K562 (cell line): ENCODE measurements around the gene TPX2. TPM values are rescaled to one million over a fixed set of nuclear protein-coding genes. Genes with fewer than 3 reads are reported as not detected.
A peak's percentile ranks its signal among the peaks of the same experiment; 100 is the strongest.

Experiments used
- ATF7 ChIP-seq: fragments of 450-650 bp; IDR thresholded peaks from 2 replicates; pipeline ENCODE4 v1.7.1; 2014; ENCODE audit warnings: mild to moderate bottlenecking, moderate library complexity
- CREBBP ChIP-seq: IDR thresholded peaks from one replicate; pipeline ENCODE4 v1.6.1; 2012; ENCODE audit warnings: low read depth, mild to moderate bottlenecking, control low read depth, inconsistent platforms, low read length
- HCFC1 ChIP-seq: IDR thresholded peaks from 2 replicates; pipeline ENCODE4 v1.6.1; 2012; ENCODE audit warnings: low read depth, low read length, improper control_type of control experiment
- HNRNPUL1 ChIP-seq: fragments of 200-400 bp; formaldehyde crosslinking; IDR thresholded peaks from 2 replicates; pipeline ENCODE4 v1.6.1; 2017; ENCODE audit warnings: low read length
- LARP7 ChIP-seq: fragments of 450-650 bp; IDR thresholded peaks from 2 replicates; pipeline ENCODE4 v1.6.1; 2016
- MEF2D ChIP-seq: conservative IDR thresholded peaks from 2 replicates; pipeline ENCODE4 v1.6.1; 2016; ENCODE audit warnings: low read depth, missing genetic modification characterization, missing compliant biosample characterization
- POLR2G ChIP-seq: fragments of 200-400 bp; formaldehyde crosslinking; IDR thresholded peaks from 2 replicates; pipeline ENCODE4 v1.6.1; 2017; ENCODE audit warnings: low read depth, mild to moderate bottlenecking, antibody characterized with exemption, low read length, moderate library complexity
- U2AF1 ChIP-seq: fragments of 200-400 bp; formaldehyde crosslinking; optimal IDR thresholded peaks from 2 replicates; pipeline ENCODE3; 2017; ENCODE audit warnings: mild to moderate bottlenecking, low read depth, low read length, moderate library complexity
- ZNF174 ChIP-seq: fragments of 250-450 bp; sonication (Bioruptor Pico); IDR thresholded peaks from 2 replicates; pipeline ENCODE4 v1.4.0; 2020; ENCODE audit warnings: mild to moderate bottlenecking
- polyA plus RNA-seq, 8 experiments: library from polyadenylated mRNA; depleted of rRNA in 4 of 8; stranded (reverse) in 5 of 8; unstranded in 3 of 8; fragments of >200 nt; fragmentation: Nextera tagmentation in 2 of 8; fragmentation: Illumina TruSeq in 1 of 8; extraction: Ambion mirVana in 2 of 8; extraction: Trizol in 1 of 8; gene quantifications; 2 replicates each; pipeline versions ENCODE4 v1.2.1 to v1.2.3, GENCODE V29; 2011 to 2014; ENCODE audit warnings: inconsistent platforms in 1 of 8, missing spikeins in 1 of 8
- total RNA-seq, 7 experiments: library from RNA; depleted of rRNA in 6 of 7; stranded (reverse); fragments of >200 nt in 6 of 7; fragmentation: Illumina TruSeq in 2 of 7; extraction: Trizol in 2 of 7; gene quantifications; 2 replicates each; pipeline versions ENCODE4 v1.2.1 to v1.2.3, GENCODE V29; 2011 to 2021; ENCODE audit warnings: low replicate concordance in 1 of 7
- TF ChIP-seq, protein P1 (sequence below), 2 experiments: fragments of 450-650 bp; IDR thresholded peaks; 2 replicates each; pipeline ENCODE4 v1.6.1; 2016; ENCODE audit warnings: mild to moderate bottlenecking in 2 of 2, borderline replicate concordance in 1 of 2, low read depth in 1 of 2, moderate library complexity in 1 of 2
- TF ChIP-seq, protein P2 (sequence below), 2 experiments: fragments of 450-650 bp; IDR thresholded peaks; 2 replicates each; pipeline ENCODE4 v1.6.1; 2018; ENCODE audit warnings: mild to moderate bottlenecking in 2 of 2, low read depth in 1 of 2; ENCODE audit not compliant: partially characterized antibody in 2 of 2

Gene TPX2
- total and polyA plus RNA-seq, 9 of the 15 experiments (the other 6 are each of a cell fraction or from before 2014, with no cell fraction given), result 48.0 to 241 (median 133) TPM

DNA sequence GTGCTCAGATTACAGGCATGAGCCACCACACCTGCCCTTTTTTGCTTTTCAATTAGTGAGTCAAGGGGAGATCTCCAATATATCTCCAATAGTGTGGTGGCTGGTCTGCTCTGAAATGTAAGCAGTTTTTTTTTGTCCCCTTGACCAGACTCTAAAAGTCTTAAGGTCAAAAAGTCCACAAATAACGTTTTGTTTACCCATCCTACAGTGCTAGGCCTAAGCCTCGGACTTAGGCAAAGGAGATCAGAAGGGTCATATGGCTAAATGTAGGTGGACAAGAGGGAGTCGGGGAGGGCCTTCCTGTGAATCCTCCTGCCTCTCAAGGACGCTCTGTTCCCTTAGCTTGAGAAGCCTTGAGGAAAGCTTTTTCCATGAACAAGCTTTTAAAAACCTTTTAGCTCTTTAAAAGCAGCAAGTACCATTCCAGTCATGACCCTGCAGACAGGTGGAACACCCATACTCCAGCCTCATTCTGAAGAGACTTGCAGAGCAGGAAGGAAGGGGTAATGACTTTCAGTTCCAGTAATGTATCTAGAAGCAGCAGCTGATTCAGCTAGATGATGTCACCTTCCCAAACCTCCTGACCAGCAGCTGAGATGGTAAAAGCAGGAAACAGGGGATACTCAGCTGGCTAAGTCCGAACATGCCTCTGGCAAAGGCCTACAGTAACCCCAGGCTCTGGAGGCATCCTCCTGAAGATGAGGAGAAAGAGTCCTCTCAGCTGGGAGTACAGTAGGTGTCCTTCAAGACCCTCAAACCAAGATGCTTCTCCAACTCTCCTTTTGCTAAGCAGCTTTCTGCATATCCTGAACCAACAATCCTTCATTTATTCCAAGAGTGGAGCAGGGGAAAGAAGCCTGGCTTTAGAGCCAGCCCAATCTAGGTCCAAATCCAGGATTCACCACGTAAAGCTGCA, 40.0 kb upstream of the TPX2 start (continued):
- TF ChIP-seq, protein P1, sequence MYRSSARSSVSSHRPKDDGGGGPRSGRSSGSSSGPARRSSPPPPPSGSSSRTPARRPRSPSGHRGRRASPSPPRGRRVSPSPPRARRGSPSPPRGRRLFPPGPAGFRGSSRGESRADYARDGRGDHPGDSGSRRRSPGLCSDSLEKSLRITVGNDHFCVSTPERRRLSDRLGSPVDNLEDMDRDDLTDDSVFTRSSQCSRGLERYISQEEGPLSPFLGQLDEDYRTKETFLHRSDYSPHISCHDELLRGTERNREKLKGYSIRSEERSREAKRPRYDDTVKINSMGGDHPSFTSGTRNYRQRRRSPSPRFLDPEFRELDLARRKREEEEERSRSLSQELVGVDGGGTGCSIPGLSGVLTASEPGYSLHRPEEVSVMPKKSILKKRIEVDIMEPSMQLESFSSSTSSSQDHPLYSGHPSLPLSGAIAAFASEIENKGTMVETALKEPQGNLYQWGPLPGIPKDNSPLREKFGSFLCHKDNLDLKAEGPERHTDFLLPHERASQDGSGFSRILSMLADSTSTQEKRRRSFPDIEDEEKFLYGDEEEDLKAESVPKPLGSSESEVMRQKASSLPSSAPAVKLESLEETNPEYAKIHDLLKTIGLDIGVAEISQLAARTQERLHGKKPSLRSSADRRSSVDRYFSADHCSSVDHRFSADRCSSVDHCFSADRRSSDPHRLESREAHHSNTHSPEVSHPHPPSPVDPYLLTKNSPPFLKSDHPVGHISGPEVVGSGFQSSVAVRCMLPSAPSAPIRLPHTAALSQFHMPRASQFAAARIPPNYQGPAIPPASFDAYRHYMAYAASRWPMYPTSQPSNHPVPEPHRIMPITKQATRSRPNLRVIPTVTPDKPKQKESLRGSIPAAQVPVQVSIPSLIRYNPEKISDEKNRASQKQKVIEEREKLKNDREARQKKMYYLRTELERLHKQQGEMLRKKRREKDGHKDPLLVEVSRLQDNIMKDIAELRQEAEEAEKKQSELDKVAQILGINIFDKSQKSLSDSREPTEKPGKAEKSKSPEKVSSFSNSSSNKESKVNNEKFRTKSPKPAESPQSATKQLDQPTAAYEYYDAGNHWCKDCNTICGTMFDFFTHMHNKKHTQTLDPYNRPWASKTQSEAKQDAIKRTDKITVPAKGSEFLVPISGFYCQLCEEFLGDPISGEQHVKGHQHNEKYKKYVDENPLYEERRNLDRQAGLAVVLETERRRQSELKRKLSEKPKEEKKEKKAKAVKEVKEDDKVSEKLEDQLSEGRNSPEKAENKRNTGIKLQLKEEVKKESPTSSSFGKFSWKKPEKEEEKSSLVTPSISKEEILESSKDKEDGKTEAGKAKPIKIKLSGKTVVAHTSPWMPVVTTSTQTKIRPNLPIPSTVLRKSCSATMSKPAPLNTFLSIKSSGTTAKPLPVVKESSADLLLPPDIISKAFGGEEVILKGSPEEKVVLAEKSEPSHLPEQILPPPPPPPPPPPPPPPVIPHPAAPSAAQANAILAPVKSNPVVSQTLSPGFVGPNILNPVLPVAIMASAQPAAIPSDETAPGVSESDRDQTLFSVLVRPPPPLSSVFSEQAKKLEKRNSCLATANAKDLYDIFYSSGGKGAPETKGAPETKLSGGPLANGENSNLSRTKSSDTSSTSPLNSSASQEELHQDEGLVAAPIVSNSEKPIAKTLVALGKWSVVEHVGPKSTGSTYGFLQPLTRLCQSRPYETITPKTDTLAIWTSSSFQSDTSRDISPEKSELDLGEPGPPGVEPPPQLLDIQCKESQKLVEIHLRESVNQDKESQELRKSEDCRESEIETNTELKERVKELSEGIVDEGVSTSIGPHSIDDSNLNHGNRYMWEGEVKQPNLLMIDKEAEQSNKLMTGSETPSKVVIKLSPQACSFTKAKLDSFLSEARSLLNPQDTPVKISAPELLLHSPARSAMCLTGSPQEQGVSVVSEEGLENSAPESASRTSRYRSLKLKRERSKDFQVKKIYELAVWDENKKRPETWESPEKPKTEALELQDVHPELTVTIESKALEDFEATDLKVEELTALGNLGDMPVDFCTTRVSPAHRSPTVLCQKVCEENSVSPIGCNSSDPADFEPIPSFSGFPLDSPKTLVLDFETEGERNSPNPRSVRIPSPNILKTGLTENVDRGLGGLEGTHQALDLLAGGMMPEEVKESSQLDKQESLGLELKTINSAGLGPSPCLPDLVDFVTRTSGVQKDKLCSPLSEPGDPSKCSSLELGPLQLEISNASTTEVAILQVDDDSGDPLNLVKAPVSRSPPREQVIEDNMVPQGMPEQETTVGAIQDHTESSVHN (IDR thresholded peaks at IDR 0.05; ENCODE audit: borderline replicate concordance in 1 of 2, low read depth in 1 of 2), result peak in 1 of 2 experiments; percentile 97; a peak in 2 of 4 replicates
- TF ChIP-seq, protein P2, sequence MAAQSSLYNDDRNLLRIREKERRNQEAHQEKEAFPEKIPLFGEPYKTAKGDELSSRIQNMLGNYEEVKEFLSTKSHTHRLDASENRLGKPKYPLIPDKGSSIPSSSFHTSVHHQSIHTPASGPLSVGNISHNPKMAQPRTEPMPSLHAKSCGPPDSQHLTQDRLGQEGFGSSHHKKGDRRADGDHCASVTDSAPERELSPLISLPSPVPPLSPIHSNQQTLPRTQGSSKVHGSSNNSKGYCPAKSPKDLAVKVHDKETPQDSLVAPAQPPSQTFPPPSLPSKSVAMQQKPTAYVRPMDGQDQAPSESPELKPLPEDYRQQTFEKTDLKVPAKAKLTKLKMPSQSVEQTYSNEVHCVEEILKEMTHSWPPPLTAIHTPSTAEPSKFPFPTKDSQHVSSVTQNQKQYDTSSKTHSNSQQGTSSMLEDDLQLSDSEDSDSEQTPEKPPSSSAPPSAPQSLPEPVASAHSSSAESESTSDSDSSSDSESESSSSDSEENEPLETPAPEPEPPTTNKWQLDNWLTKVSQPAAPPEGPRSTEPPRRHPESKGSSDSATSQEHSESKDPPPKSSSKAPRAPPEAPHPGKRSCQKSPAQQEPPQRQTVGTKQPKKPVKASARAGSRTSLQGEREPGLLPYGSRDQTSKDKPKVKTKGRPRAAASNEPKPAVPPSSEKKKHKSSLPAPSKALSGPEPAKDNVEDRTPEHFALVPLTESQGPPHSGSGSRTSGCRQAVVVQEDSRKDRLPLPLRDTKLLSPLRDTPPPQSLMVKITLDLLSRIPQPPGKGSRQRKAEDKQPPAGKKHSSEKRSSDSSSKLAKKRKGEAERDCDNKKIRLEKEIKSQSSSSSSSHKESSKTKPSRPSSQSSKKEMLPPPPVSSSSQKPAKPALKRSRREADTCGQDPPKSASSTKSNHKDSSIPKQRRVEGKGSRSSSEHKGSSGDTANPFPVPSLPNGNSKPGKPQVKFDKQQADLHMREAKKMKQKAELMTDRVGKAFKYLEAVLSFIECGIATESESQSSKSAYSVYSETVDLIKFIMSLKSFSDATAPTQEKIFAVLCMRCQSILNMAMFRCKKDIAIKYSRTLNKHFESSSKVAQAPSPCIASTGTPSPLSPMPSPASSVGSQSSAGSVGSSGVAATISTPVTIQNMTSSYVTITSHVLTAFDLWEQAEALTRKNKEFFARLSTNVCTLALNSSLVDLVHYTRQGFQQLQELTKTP (IDR thresholded peaks at IDR 0.05; ENCODE audit: low read depth in 1 of 2, partially characterized antibody in 2 of 2), result no peak
- no peak for TF ChIP-seq ZNF174
- TF ChIP-seq MEF2D (tag), result no peak
- no peak for TF ChIP-seq HCFC1
- no peak for TF ChIP-seq LARP7
- no peak for TF ChIP-seq HNRNPUL1
- no peak for TF ChIP-seq POLR2G
- peak; percentile 97 for TF ChIP-seq ATF7
- no peak for TF ChIP-seq CREBBP
- TF ChIP-seq U2AF1, result no peak
